Left ventricle myocardium inferior (tissue), 1 donor: ENCODE data around the gene CCDC12. TPM values are rescaled to one million over a fixed set of nuclear protein-coding genes. Genes with fewer than 3 reads are reported as not detected.

Source experiments
- DNase-seq: peaks from one replicate; pipeline ENCODE4 v3.0.0-alpha.2; 2020
- H3K27ac ChIP-seq: fragments of 200-600 bp; replicated peaks from 2 replicates; pipeline ENCODE4 v1.8.0; 2021
- H3K27me3 ChIP-seq: fragments of 200-600 bp; 2 replicates; pipeline ENCODE4 v1.8.0; 2021; ENCODE audit warnings: low read depth
- H3K36me3 ChIP-seq: fragments of 200-600 bp; 2 replicates; pipeline ENCODE4 v1.8.0; 2021
- H3K4me1 ChIP-seq: fragments of 200-600 bp; 2 replicates; pipeline ENCODE4 v1.8.0; 2021
- H3K4me3 ChIP-seq: fragments of 200-600 bp; 2 replicates; pipeline ENCODE4 v1.8.0; 2021; ENCODE audit warnings: mild to moderate bottlenecking, moderate library complexity
- H3K9me3 ChIP-seq: fragments of 200-600 bp; replicated peaks from 2 replicates; pipeline ENCODE4 v1.8.0; 2021
- intact Hi-C: fragments of 100-400 bp; cut with micrococcal nuclease; formaldehyde crosslinking; loops from one replicate; pipeline ENCODE4 v1.11.0; 2022
- total RNA-seq: library from RNA; stranded (reverse); fragmentation: NEBNext Ultra II Directional; extraction: Animal tissue kit (Norgen Biotek cat#: 25700); gene quantifications from one replicate; pipeline ENCODE4 v1.2.1, GENCODE V29; 2021
- TF ChIP-seq, protein P1 (sequence below): fragments of 200-600 bp; IDR thresholded peaks from 2 replicates; pipeline ENCODE4 v1.8.0; 2021; ENCODE audit warnings: antibody characterized with exemption, mild to moderate bottlenecking, borderline replicate concordance
- donor health status: DM: no; HTN: yes; CAD: no; lungs with severe emphysema.

The CCDC12 gene
- total RNA-seq, 1 donor from 2014 or later: 31.0 TPM

- no peak for DNase-seq
- Histone ChIP-seq H3K27me3 (no peaks in the 10 kb centered on the region), H3K4me1 (no peaks in the 10 kb centered on the region), H3K36me3 (peaks cover 63% of the 10 kb centered on the region), H3K9me3 (no peaks in the 10 kb centered on the region), H3K27ac (no peak overlapping the region), H3K4me3 (no peak overlapping the region)
- intact Hi-C loops: no loop called here
- TF ChIP-seq, protein P1, sequence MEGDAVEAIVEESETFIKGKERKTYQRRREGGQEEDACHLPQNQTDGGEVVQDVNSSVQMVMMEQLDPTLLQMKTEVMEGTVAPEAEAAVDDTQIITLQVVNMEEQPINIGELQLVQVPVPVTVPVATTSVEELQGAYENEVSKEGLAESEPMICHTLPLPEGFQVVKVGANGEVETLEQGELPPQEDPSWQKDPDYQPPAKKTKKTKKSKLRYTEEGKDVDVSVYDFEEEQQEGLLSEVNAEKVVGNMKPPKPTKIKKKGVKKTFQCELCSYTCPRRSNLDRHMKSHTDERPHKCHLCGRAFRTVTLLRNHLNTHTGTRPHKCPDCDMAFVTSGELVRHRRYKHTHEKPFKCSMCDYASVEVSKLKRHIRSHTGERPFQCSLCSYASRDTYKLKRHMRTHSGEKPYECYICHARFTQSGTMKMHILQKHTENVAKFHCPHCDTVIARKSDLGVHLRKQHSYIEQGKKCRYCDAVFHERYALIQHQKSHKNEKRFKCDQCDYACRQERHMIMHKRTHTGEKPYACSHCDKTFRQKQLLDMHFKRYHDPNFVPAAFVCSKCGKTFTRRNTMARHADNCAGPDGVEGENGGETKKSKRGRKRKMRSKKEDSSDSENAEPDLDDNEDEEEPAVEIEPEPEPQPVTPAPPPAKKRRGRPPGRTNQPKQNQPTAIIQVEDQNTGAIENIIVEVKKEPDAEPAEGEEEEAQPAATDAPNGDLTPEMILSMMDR: no peak
These were observed 23.8 kb upstream of the CCDC12 start for GRCh38 chr3:47000198-47000815.

- Histone ChIP-seq H3K4me3 (no peak overlapping the region), H3K4me1 (no peaks in the 10 kb centered on the region), H3K36me3 (peaks cover 60% of the 10 kb centered on the region), H3K27ac (no peak overlapping the region), H3K27me3 (no peaks in the 10 kb centered on the region), H3K9me3 (no peaks in the 10 kb centered on the region)
- intact Hi-C loops: loop anchor here (5.0 kb wide), 1 partner anchor 77 kb away; no protein-coding TSS in a partner anchor
- TF ChIP-seq, protein P1: no peak
- no peak for DNase-seq
These were observed 23.1 kb upstream of the CCDC12 start for GRCh38 chr3:46999516-47000197.

GRCh38 chr3:46998852-46999515, 22.4 kb upstream of the CCDC12 start:
- intact Hi-C loops: loop anchor here (5.0 kb wide), 1 partner anchor 77 kb away; no protein-coding TSS in a partner anchor
- Histone ChIP-seq H3K4me1 (no peaks in the 10 kb centered on the region), H3K27me3 (no peaks in the 10 kb centered on the region), H3K36me3 (peaks cover 54% of the 10 kb centered on the region), H3K9me3 (no peaks in the 10 kb centered on the region), H3K4me3 (no peak overlapping the region), H3K27ac (no peak overlapping the region)
- TF ChIP-seq, protein P1: peak; percentile 35
- peak; percentile 14 for DNase-seq

- Histone ChIP-seq H3K4me3 (no peak overlapping the region), H3K27me3 (no peaks in the 10 kb centered on the region), H3K27ac (no peak overlapping the region), H3K9me3 (no peaks in the 10 kb centered on the region), H3K4me1 (no peaks in the 10 kb centered on the region), H3K36me3 (peaks cover 47% of the 10 kb centered on the region)
- intact Hi-C loops: loop anchor here (5.0 kb wide), 1 partner anchor 76 kb away; no protein-coding TSS in a partner anchor
- TF ChIP-seq, protein P1: peak; percentile 87
- DNase-seq: peak; percentile 77
These were observed 21.7 kb upstream of the CCDC12 start for GRCh38 chr3:46998121-46998851.

DNA sequence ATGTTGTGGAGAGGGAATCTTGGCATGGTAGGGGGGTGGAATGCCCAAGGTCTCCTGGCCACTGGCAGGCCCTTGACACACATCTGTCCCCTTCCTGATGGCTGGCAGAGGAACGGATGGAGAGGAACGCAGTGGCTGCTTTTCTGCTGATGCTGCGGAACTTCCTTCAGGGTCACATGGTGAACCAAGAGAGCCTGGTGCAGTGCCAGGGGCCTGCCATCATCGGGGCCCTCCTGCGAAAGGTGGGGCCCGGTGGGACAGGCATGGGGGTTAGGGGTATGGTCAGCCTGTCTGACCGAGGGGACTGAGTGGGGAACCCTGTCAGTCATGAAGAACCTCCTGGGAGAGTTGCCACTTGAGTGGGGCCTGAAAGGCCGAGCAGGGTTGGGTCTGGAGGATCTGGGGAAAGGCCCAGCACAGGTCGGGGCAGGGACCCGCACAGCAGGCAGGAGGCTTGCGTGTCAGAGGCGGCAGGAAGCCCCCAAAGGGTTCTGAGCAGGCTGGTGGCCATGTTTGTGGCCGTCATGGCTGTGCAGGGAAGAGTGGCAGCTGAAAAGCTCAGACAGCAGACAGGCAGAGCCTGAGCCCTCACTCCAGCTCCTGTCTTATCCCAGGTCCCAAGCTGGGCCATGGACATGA, 21.0 kb upstream of the CCDC12 start:
- H3K27me3 ChIP-seq: no peaks in the 10 kb centered on the region
- peak; percentile 20 for DNase-seq
- H3K4me1 ChIP-seq: no peaks in the 10 kb centered on the region
- intact Hi-C loops: loop anchor here (5.0 kb wide), 1 partner anchor 75 kb away; no protein-coding TSS in a partner anchor
- H3K9me3 ChIP-seq: no peaks in the 10 kb centered on the region
- H3K36me3 ChIP-seq: peaks cover 39% of the 10 kb centered on the region
- no peak overlapping the region for H3K4me3 ChIP-seq
- H3K27ac ChIP-seq: no peak overlapping the region
- TF ChIP-seq, protein P1: no peak
